ENCODE measurements around the gene COL6A2.
"Not testable (repeated sequence)": the region's sequence is repeated elsewhere in the genome, so short reads cannot be mapped to it uniquely, and the experiment has no call there.

Gene COL6A2

GRCh38 chr21:46126309-46127238 lies 28.7 kb downstream of the COL6A2 start:
- DNase-seq, result no peak

- no peak for DNase-seq
Observed at GRCh38 chr21:46127239-46128105, 29.6 kb downstream of the COL6A2 start.

- DNase-seq, result no peak
Observed at GRCh38 chr21:46128106-46128932, 30.4 kb downstream of the COL6A2 start.

- DNase-seq, result no peak
Observed at GRCh38 chr21:46128933-46129571, 31.1 kb downstream of the COL6A2 start.

GRCh38 chr21:46129846-46130651 lies 32.1 kb downstream of the COL6A2 start:
- DNase-seq, result no peak

- no peak for DNase-seq
Observed at GRCh38 chr21:46130831-46131587, 33.1 kb downstream of the COL6A2 start.

GRCh38 chr21:46131588-46131837 lies 33.6 kb downstream of the COL6A2 start:
- no peak for DNase-seq

GRCh38 chr21:46131838-46132651 lies 34.1 kb downstream of the COL6A2 start:
- no peak for DNase-seq

GRCh38 chr21:46135782-46136395 lies 38.0 kb downstream of the COL6A2 start:
- DNase-seq, result no peak

- DNase-seq, result no peak
Observed at GRCh38 chr21:46136739-46137349, 38.9 kb downstream of the COL6A2 start.

GRCh38 chr21:46137908-46138307 lies 40.0 kb downstream of the COL6A2 start:
- no peak for DNase-seq

GRCh38 chr21:46138383-46138970 lies 40.6 kb downstream of the COL6A2 start:
- DNase-seq, result no peak

- no peak for DNase-seq
Observed at GRCh38 chr21:46139686-46140085, 41.8 kb downstream of the COL6A2 start.

GRCh38 chr21:46140352-46141003 lies 42.6 kb downstream of the COL6A2 start:
- DNase-seq, result not testable (repeated sequence)

- DNase-seq, result no peak
Observed at GRCh38 chr21:46141767-46142581, 44.1 kb downstream of the COL6A2 start.

- DNase-seq, result no peak
Observed at GRCh38 chr21:46142582-46143473, 44.9 kb downstream of the COL6A2 start.
